Motor neuron (in vitro differentiated cells): Measurements from ENCODE around the gene C19orf85. TPM values are rescaled to one million over a fixed set of nuclear protein-coding genes. Genes with fewer than 3 reads are reported as not detected.
A peak's percentile ranks its signal among the peaks of the same experiment; 100 is the strongest.

ENCODE experiments used
- ATAC-seq, 8 experiments: fragments of 200-7000 bp; cut with Tn5 transposase; replicated peaks in 6 of 8; 2 replicates each; pipeline ENCODE4 v1.8.0; 2021; ENCODE audit warnings: mild to moderate bottlenecking in 8 of 8, moderate library complexity in 8 of 8
- H3K27ac ChIP-seq, 2 donors: fragments of 250-450 bp; sonication (Bioruptor Pico); 2 replicates each; pipeline ENCODE4 v1.9.0; 2021; ENCODE audit warnings: antibody characterized with exemption in 2 of 2, mild to moderate bottlenecking in 2 of 2, moderate library complexity in 1 of 2
- H3K4me1 ChIP-seq, 2 donors: fragments of 250-450 bp; sonication (Bioruptor Pico); replicated peaks in 1 of 2; 2 replicates each; pipeline ENCODE4 v1.6.1; 2021; ENCODE audit warnings: antibody characterized with exemption in 2 of 2, mild to moderate bottlenecking in 2 of 2, moderate library complexity in 1 of 2
- H3K4me3 ChIP-seq, 5 donors: fragments of 250-450 bp; sonication (Bioruptor Pico); 2 replicates each; pipeline ENCODE4 v1.9.0; 2021; ENCODE audit warnings: antibody characterized with exemption in 5 of 5, mild to moderate bottlenecking in 5 of 5, moderate library complexity in 4 of 5
- WGBS, 10 experiments: fragments of 450-650 bp; shearing (Covaris generic); methylation state at CpG; one replicate each; pipeline ENCODE4 v1.0.0; 2022; 5-methylcytosine and 5-hydroxymethylcytosine counted together
- in situ Hi-C, 9 experiments: fragments of 400-800 bp; cut with MboI; loops; one replicate each; pipeline ENCODE4 v1.15.0; 2021; ENCODE audit warnings: low sequenced_read_pairs in 9 of 9, low pct_unique_long_range_greater_than_20kb in 2 of 9; ENCODE audit not compliant: unreplicated experiment in 9 of 9
- total RNA-seq, 8 experiments: library from RNA; unstranded; fragments of 300-600 nt; gene quantifications; 2 replicates each; pipeline versions ENCODE4 v1.2.3 to v1.2.4, GENCODE V29; 2022

The C19orf85 gene
- total RNA-seq, 8 experiments from 2014 or later, result 0.05 to 1.3 (median 0.72) TPM; not detected in 1

GRCh38 chr19:55494172-55494761 is 29.7 kb upstream of the C19orf85 start:
- Histone ChIP-seq H3K4me3 (no peak overlapping the region), H3K4me1 (peaks cover 12 to 14% of the 10 kb centered on the region in 2 donors), H3K27ac (no peak overlapping the region)
- ATAC-seq, result peak in 2 of 8 experiments; percentile 36 to 83
- in situ Hi-C loops, result loop anchor here in 1 of 9 experiments (25.0 kb wide), 1 partner anchor 357 kb away; the partner anchor contains the start of gene TNNT1
- WGBS, 10 experiments, result 11 to 100% (median 76%) methylated on average over 1 to 6 of the region's 22 CpGs; no CpG with 5 or more reads in 7 of the 10 experiments

DNA sequence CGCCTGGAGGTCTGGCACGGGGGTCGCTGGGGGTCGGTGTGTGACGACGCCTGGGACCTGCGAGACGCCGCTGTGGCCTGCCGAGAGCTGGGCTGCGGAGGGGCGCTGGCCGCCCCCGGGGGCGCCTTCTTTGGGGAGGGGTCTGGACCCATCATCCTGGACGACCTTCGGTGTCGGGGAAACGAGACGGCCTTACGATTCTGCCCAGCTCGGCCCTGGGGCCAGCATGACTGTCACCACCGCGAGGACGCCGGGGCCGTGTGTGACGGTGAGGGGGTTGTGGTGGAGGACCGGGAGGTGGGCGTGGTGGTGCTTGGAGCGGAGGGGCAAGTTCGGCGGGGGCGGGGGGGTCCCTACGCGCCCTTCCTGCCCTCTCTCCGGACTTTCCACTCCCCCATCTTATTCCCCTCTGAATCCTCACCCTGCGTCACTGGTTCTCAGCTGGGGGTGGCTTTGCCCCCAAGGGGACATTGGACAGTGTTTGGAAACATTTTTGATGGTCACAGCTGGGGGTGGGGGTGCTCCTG is 29.2 kb upstream of the C19orf85 start:
- peaks cover 14 to 19% of the 10 kb centered on the region in 2 donors for H3K4me1 ChIP-seq
- 48 to 100% methylated on average over 1 to 9 of the region's 38 CpGs; no CpG with 5 or more reads in 8 of the 10 experiments for WGBS, 10 experiments
- ATAC-seq, result no peak
- no peak overlapping the region for H3K4me3 ChIP-seq
- no peak overlapping the region for H3K27ac ChIP-seq
- in situ Hi-C loops, result loop anchor here in 1 of 9 experiments (25.0 kb wide), 1 partner anchor 356 kb away; the partner anchor contains the start of gene TNNT1

- 46 to 88% (median 69%) methylated on average over 4 to 13 of the region's 18 CpGs; no CpG with 5 or more reads in 5 of the 10 experiments for WGBS, 10 experiments
- no peak for ATAC-seq
- H3K4me1 ChIP-seq, result peaks cover 17 to 22% of the 10 kb centered on the region in 2 donors
- in situ Hi-C loops, result loop anchor here in 1 of 9 experiments (25.0 kb wide), 1 partner anchor 356 kb away; the partner anchor contains the start of gene TNNT1
- no peak overlapping the region for H3K27ac ChIP-seq
- no peak overlapping the region for H3K4me3 ChIP-seq
These were observed 28.6 kb upstream of the C19orf85 start for GRCh38 chr19:55493052-55493644.

DNA sequence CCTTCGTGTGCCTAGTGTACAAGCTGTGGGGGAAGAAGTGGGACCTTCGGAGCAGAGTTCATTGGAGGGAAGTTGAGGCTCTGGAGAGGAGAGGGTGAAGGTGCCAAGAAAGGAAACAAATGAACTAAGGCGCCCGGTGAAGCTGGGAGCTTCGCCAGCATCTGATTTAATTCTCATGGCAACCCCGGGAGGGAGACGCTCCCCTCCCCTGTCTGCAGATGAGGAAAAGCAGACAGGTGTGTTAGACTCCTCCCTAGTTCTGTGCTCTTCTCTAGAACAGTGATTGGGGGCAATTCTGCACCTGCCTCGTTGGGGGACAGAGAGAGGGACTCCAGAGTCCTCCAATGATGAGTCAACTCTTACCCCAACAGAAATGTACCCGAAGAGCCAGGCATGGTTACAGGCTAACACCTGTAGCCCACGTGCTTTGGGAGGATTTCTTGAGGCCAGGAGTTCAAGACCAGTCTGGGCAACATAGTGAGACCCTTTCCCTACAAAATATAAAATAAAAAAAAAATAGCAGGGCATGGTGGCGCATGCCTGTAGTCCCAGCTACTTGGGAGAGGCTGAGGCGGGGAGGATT is 27.9 kb upstream of the C19orf85 start:
- 56 to 100% (median 70%) methylated on average over 1 to 6 of the region's 12 CpGs; no CpG with 5 or more reads in 3 of the 10 experiments for WGBS, 10 experiments
- in situ Hi-C loops, result loop anchor here in 1 of 9 experiments (25.0 kb wide), 1 partner anchor 355 kb away; the partner anchor contains the start of gene TNNT1
- Histone ChIP-seq H3K4me1 (peaks cover 23 to 29% of the 10 kb centered on the region in 2 donors), H3K4me3 (no peak overlapping the region), H3K27ac (no peak overlapping the region)
- ATAC-seq, result no peak

GRCh38 chr19:55491546-55492360 is 27.2 kb upstream of the C19orf85 start:
- Histone ChIP-seq H3K27ac (no peak overlapping the region), H3K4me1 (peaks cover 30 to 36% of the 10 kb centered on the region in 2 donors), H3K4me3 (no peak overlapping the region)
- WGBS, 10 experiments, result 69 to 72% methylated on average over 6 to 10 of the region's 24 CpGs; no CpG with 5 or more reads in 8 of the 10 experiments
- in situ Hi-C loops, result loop anchor here in 1 of 9 experiments (25.0 kb wide), 1 partner anchor 354 kb away; the partner anchor contains the start of gene TNNT1
- no peak for ATAC-seq

DNA sequence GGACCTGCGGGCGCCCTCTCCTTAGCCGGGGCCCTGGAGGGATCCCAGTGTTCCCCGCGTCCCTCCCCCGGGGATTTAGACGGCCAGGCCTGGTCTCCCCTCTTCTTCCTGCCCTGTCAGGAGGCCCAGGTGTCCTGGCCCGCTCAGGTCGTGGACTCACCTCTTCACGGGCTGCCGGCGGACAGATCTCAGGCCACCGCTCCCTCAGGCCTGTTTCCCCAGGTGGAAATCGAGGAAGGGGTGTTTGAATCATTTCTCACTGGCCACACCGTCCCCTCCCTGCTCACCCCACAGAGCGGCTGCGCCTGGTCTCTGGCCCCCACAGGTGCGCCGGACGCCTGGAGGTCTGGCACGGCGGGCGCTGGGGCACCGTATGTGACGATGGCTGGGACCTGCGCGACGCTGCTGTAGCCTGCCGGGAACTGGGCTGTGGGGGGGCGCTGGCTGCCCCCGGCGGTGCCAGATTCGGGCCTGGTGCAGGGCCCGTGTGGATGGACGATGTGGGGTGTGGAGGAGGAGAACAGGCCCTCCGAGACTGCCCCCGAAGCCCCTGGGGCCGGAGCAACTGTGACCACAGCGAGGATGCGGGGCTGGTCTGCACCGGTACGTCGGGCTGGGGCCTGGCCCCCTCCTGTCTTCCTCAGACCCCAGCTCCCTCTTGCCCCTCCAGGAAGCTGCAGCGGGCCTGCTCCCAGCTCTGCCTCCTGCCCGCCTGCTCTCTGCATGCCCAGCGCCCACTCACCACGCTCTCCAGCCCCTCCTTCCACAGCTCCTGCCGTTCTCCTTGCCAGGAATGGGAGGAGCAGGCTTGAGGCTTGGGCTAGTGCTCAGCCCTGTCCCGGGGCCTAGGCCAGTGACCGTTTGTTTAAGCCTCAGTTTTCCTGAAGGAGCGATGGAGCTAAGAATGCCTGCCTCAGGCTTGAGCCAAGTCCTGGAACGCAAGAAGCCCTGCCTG is 26.2 kb upstream of the C19orf85 start:
- H3K4me3 ChIP-seq, result no peak overlapping the region
- ATAC-seq, result peak in 3 of 8 experiments; percentile 2 to 45 (median 9)
- H3K4me1 ChIP-seq, result peaks cover 33 to 46% of the 10 kb centered on the region in 2 donors
- WGBS, 10 experiments, result 40 to 91% (median 72%) methylated on average over 1 to 30 of the region's 52 CpGs; no CpG with 5 or more reads in 6 of the 10 experiments
- in situ Hi-C loops, result loop anchor here in 1 of 9 experiments (25.0 kb wide), 1 partner anchor 353 kb away; the partner anchor contains the start of gene TNNT1
- H3K27ac ChIP-seq, result no peak overlapping the region

DNA sequence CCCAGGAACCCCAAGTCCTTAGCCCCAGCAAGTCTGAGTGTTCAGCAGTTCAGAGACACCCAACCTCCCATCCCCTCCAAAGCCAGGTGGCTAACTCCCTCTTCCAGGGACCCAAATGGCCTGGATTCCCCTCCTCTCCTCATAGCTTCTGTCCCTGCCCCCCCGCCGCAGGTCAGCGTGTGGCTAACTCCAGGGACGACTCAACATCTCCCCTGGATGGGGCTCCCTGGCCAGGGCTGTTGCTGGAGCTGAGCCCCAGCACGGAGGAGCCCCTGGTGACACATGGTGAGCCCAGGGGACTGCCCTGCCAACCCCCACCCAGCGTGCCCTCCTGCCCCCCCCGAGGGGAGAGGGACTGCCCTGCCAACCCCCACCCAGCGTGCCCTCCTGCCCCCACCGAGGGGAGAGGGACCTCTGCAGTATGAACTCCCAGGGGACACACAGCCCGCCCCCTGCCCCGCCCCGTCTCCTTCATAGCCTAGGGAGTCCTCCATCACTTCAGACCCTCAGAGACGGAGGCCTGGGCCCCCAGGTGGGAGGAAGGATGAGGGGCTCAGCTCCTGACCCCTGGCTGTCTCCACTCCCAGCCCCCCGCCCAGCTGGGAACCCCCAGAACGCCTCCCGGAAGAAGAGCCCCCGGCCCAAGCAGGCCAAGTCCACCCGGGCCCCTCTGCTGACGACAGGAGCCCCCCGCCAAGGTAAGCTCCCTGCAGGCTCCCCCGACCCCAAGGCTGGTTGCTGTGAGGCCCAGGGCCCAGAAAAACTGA is 25.3 kb upstream of the C19orf85 start:
- ATAC-seq, result peak in 1 of 8 experiments; percentile 9
- in situ Hi-C loops, result loop anchor here in 1 of 9 experiments (25.0 kb wide), 1 partner anchor 353 kb away; the partner anchor contains the start of gene TNNT1
- Histone ChIP-seq H3K4me1 (peaks cover 35 to 48% of the 10 kb centered on the region in 2 donors), H3K4me3 (no peak overlapping the region), H3K27ac (no peak overlapping the region)
- no CpG with 5 or more reads among the region's 21 CpGs for WGBS, 10 experiments

DNA sequence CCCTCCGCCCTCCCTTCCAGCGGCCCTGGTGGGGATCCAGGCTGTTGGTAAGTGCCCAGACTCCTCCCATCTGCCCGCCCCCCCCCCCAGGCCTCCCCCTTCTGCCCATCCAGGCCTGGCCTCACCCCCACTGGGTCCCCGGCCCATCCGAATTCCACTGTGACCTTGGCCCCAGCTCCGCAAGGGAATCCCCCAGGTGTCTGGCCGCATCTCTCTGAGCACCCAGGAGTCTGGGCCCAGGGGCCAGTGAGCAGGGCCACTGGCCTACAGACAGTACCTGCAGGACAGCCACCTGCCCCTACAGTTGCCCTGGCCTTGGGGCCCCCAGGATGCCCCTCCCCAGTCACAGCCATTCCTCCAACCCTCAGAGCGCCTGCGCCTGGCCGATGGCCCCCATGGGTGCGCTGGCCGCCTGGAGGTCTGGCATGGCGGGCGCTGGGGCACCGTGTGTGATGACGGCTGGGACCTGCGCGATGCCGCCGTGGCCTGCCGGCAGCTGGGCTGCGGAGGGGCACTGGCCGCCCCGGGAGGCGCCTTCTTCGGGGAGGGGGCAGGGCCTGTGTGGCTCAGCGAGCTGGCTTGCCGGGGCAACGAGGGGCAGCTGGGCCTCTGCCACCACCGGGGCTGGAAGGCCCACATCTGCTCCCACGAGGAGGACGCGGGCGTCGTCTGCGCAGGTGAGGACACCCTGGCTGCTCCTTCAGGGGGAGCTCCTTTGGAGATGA is 24.6 kb upstream of the C19orf85 start:
- Histone ChIP-seq H3K4me1 (peaks cover 40 to 53% of the 10 kb centered on the region in 2 donors), H3K4me3 (no peak overlapping the region), H3K27ac (no peak overlapping the region)
- WGBS, 10 experiments, result 20 to 100% (median 80%) methylated on average over 1 to 2 of the region's 36 CpGs; no CpG with 5 or more reads in 6 of the 10 experiments
- no peak for ATAC-seq
- in situ Hi-C loops, result loop anchor here in 1 of 9 experiments (25.0 kb wide), 1 partner anchor 352 kb away; the partner anchor contains the start of gene TNNT1

- H3K27ac ChIP-seq, result peak within 1 kb of the TSS; percentile 59 to 80
- H3K4me3 ChIP-seq, result peak within 1 kb of the TSS in 3 of 5 donors; percentile 17 to 86 (median 77)
- ATAC-seq, result peak in 5 of 8 experiments; percentile 1 to 28 (median 15)
- peaks cover 46 to 62% of the 10 kb centered on the region in 2 donors for H3K4me1 ChIP-seq
- in situ Hi-C loops, result loop anchor here in 1 of 9 experiments (25.0 kb wide), 1 partner anchor 351 kb away; the partner anchor contains the start of gene TNNT1
- 0% methylated on average over 1 of the region's 21 CpGs; no CpG with 5 or more reads in 9 of the 10 experiments for WGBS, 10 experiments
These were observed 23.6 kb upstream of the C19orf85 start, which contains the start of gene SSC5D for GRCh38 chr19:55487924-55488687. Gene SSC5D, plus strand, starts transcription at chr19:55488436. Its CDS starts 154 bp downstream, at chr19:55488590.
